ENCODE measurements around the gene MYMK.

Gene MYMK

DNA sequence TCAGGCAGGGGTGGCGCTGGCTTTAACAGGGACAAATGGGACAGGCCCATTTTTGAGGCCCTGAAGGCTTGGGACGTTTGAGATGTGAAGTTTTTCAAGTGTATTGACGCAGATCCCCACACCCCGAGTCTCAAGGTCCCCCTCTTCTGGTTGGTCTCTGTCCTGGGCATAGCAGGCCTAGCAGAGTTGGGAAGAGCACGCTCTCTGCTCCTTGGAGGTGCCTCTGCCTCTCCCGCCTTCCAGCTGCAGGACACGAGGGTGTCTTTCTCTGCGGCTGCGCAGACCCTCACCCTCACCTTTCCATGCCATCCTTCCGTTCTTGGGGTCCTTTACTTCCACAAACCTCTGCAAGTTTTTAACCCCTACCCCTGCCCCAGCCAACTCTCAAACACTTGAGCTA is 28.4 kb upstream of the MYMK start:
- TF ChIP-seq, protein P1, sequence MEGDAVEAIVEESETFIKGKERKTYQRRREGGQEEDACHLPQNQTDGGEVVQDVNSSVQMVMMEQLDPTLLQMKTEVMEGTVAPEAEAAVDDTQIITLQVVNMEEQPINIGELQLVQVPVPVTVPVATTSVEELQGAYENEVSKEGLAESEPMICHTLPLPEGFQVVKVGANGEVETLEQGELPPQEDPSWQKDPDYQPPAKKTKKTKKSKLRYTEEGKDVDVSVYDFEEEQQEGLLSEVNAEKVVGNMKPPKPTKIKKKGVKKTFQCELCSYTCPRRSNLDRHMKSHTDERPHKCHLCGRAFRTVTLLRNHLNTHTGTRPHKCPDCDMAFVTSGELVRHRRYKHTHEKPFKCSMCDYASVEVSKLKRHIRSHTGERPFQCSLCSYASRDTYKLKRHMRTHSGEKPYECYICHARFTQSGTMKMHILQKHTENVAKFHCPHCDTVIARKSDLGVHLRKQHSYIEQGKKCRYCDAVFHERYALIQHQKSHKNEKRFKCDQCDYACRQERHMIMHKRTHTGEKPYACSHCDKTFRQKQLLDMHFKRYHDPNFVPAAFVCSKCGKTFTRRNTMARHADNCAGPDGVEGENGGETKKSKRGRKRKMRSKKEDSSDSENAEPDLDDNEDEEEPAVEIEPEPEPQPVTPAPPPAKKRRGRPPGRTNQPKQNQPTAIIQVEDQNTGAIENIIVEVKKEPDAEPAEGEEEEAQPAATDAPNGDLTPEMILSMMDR (IDR thresholded peaks at IDR 0.05; ENCODE audit: borderline replicate concordance, control extremely low read depth, extremely low read depth, insufficient read depth, missing control alignments) = no peak
- no peak for DNase-seq (ENCODE audit: low spot score)
- in situ Hi-C loops (cut with MboI; ENCODE audit: low sequenced_read_pairs, unreplicated experiment) = loop anchor here (25.0 kb wide), 1 partner anchor 459 kb away; no protein-coding TSS in a partner anchor

DNA sequence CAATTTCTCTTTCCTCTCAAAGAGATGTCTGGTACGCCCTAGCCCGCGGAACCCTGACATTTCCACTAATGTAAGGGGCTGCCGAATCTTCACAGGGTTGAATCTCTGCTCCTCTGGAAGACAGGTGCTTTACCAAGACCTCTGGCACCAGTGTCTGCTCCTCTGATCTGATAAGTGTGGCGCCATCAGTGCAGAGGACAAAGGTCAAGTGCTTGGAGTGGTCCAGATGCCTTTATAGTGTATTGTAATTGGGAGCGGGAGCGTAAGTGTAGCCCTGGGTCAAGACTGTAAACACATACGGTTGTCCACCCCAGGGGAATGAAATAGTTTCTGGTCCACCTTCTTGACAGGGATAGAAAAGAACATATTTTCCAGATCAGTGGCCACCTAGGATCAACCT is 27.5 kb upstream of the MYMK start:
- TF ChIP-seq, protein P1 (IDR thresholded peaks at IDR 0.05; ENCODE audit: borderline replicate concordance, control extremely low read depth, extremely low read depth, insufficient read depth, missing control alignments) = no peak
- DNase-seq (ENCODE audit: low spot score) = no peak
- in situ Hi-C loops (cut with MboI; ENCODE audit: low sequenced_read_pairs, unreplicated experiment) = loop anchor here (25.0 kb wide), 1 partner anchor 460 kb away; no protein-coding TSS in a partner anchor

DNA sequence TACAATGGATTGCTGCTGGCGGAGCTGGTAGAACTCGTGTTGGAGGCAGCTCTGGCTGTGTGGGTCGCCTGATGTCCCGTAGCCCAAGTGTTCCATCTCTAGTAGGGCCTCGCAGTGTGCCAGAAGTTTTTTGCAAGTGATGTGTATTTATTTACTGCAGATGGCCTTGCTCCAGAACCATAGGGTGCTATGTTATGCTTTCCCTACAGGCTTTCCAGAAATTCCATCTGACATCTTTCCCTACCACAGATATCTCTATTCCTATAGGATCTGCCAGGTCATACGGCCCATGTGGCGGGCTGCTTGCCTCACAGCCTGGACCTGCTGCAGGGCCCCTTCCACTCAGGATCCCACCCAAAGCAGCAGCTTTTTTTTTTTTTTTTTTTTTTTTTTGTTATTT is 26.7 kb upstream of the MYMK start:
- DNase-seq (ENCODE audit: low spot score) = no peak
- TF ChIP-seq, protein P1 (IDR thresholded peaks at IDR 0.05; ENCODE audit: borderline replicate concordance, control extremely low read depth, extremely low read depth, insufficient read depth, missing control alignments) = no peak
- in situ Hi-C loops (cut with MboI; ENCODE audit: low sequenced_read_pairs, unreplicated experiment) = loop anchor here (25.0 kb wide), 1 partner anchor 461 kb away; no protein-coding TSS in a partner anchor

DNA sequence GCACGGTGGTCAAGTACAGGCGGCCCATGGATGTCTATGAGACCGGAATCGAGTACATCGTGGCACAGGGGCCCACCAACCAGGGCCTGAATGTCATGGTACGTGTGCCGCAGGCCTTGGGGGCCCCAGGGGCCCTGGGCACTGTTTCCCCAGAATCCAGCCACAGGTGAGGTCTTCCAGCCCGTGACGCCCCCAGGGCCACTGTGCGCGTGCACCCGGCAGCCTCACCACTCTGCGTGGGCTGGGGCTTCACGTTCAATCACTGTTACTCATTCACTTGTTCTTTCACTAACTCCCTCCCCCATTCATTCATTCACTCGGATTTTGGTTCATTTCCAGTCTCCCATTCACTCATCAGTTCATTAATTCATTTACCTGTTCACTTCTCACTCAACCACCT is 22.4 kb upstream of the MYMK start:
- TF ChIP-seq, protein P1 (IDR thresholded peaks at IDR 0.05; ENCODE audit: borderline replicate concordance, control extremely low read depth, extremely low read depth, insufficient read depth, missing control alignments) = no peak
- in situ Hi-C loops (cut with MboI; ENCODE audit: low sequenced_read_pairs, unreplicated experiment) = loop anchor here (25.0 kb wide), 1 partner anchor 190 kb away; the partner anchor contains the start of gene SARDH
- DNase-seq (ENCODE audit: low spot score) = no peak

DNA sequence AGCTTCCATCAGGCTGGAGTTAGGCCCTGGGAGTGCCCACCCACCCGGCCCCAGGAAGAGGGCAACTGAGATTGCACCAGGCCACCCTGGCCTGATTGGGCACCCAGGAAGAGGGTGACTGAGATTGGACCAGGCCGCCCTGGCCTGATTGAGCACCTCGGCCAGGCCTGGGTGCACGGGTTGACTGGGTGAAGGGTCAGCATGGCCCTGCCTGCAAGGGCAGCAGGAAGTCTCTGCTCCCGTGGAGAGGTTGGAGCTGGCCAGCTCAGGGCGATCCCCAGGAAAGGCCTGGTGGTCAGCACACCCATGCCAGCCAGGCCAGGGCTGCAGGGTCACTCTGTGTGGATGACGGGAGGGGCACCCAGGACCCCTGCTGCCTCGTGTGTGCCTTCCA is 21.5 kb upstream of the MYMK start:
- TF ChIP-seq, protein P1 (IDR thresholded peaks at IDR 0.05; ENCODE audit: borderline replicate concordance, control extremely low read depth, extremely low read depth, insufficient read depth, missing control alignments) = no peak
- DNase-seq (ENCODE audit: low spot score) = no peak
- in situ Hi-C loops (cut with MboI; ENCODE audit: low sequenced_read_pairs, unreplicated experiment) = loop anchor here (25.0 kb wide), 1 partner anchor 191 kb away; the partner anchor contains the start of gene SARDH

DNA sequence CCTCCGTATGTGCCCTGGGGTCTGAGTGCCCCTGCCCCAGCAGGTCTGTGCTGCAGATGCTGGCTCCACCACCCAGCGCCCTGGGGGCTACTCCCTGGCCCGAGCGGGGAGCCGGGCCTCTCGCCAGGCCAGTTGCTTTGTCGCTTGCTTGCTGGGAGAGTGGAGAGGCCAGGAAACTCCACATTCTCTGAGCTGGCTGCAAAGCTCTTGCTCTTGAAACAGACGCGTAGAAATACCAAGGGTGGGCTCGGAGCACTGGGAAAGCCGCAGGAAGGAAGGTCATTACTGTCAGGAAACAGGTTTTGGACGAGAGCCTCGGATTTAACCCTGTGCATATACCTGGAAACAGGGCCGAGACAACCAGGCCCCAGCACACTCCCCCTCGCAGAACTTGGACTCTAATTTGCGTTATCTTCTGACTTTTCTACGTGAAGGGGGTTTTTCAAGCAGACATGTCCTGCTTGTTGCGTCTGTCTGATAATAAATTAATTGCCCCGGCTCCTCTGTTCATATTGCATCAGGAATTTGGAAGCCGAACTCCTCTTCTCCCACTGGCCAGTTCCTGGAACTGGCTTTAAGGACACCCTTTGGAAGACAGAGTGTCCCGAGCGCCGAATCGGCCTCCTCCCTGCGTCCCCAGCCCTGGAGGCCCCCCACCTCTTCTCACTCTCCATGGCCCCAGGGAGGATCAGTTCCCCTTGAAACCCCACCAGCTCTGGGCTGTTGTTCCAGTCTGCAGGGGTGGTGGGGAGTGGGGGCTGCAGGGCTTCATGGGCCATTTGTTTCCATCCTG is 20.9 kb upstream of the MYMK start:
- TF ChIP-seq, protein P1 (IDR thresholded peaks at IDR 0.05; ENCODE audit: borderline replicate concordance, control extremely low read depth, extremely low read depth, insufficient read depth, missing control alignments) = no peak
- no peak for DNase-seq (ENCODE audit: low spot score)
- in situ Hi-C loops (cut with MboI; ENCODE audit: low sequenced_read_pairs, unreplicated experiment) = loop anchor here (25.0 kb wide), 1 partner anchor 192 kb away; the partner anchor contains the start of gene SARDH
